ENCODE measurements around the gene NSDHL.

- TF ChIP-seq CTCF (IDR thresholded peaks at IDR 0.05), result no peak
- no peak for TF ChIP-seq POLR2A (IDR thresholded peaks at IDR 0.05)
Measured at GRCh38 chrX:152900937-152901445, 70.1 kb downstream of the NSDHL start.

Measured in esophagus squamous epithelium (tissue), 4 donors.